Measurements from ENCODE around the gene WDFY4.

The WDFY4 gene

DNA sequence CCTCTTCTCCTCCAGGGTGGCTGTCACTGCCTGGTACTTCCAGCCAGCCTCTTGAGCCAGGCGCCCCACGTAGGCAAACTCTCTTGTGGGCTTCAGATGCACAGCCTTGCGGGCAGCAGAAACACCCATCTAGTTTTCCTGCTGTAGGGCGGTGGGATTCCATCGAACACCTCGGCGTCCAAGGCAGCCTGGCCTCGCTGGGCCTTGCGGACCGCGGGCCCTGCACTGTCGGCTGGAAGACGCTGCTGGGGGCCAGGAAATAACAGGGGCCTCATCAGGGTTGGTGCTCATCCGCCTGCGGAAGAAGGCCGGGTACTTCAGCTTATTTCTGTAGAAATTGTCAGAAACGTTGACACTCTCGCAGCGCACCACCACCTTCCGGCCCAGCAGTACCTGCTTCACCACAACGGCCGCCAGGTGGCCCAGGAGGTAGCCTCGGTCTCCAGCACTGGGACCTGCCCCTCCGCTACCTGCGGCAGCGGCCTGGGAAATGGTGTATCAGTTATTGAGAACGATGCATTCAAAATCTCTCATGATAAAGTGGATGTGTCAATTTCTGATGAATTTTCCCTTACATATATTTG is 61.1 kb downstream of the WDFY4 start:
- no peak for DNase-seq (ENCODE audit: low read depth in 2 of 2)

GRCh38 chr10:48748573-48748972 is 63.9 kb downstream of the WDFY4 start:
- DNase-seq (ENCODE audit: low read depth in 2 of 2): no peak

DNA sequence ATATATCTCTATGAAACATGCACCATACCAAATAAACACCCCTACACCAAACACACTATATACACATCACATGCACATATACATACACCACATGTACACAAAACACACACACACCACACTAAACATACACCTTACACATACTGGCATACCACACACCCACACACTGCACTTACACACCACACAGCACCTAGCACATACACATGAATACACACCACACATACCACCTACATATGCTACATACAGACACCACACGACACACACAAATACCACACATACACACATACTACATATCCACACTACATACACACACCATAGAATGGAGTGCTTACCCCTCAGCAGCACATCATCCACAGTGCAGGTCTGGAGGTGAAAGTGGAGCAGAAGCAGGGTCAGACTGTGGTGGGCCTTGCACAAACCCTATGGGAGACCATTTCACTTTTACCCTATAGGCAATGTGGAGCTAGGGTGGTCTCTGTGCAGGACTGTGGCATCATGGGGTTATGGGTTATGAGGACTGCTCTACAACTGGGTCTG is 64.6 kb downstream of the WDFY4 start:
- DNase-seq (ENCODE audit: low read depth in 2 of 2): no peak

GRCh38 chr10:48750019-48750418 is 65.3 kb downstream of the WDFY4 start:
- no peak for DNase-seq (ENCODE audit: low read depth in 2 of 2)

GRCh38 chr10:48750991-48751390 is 66.3 kb downstream of the WDFY4 start:
- no peak for DNase-seq (ENCODE audit: low read depth in 2 of 2)

- DNase-seq (ENCODE audit: low read depth in 2 of 2): no peak
Observed at GRCh38 chr10:48751730-48752129, 67.1 kb downstream of the WDFY4 start.

GRCh38 chr10:48758411-48758810 is 73.7 kb downstream of the WDFY4 start:
- DNase-seq (ENCODE audit: low read depth in 2 of 2): no peak

- DNase-seq (ENCODE audit: low read depth in 2 of 2): no peak
Observed at GRCh38 chr10:48759113-48759901, 74.6 kb downstream of the WDFY4 start.

DNA sequence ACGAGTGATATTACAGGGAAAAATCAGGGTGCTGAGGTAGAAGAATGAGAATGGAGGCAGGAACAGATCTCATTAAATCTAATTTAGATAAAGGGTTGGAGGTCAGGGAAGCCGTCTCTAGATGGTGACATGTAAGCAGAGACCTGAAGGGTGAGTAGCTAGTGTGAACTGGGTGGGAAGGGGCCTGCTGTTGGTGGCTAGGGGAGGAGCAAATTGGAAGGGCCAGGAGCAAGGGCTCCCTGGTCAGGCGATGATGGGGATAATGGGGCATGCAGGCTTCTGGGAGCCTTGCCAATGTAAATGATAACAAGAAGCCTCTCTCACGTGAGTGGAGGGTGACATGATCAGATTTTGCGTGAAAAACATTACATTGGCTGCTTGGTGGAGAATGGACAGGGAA is 76.3 kb downstream of the WDFY4 start:
- no peak for DNase-seq (ENCODE audit: low read depth in 2 of 2)

- DNase-seq (ENCODE audit: low read depth in 2 of 2): no peak
Observed at GRCh38 chr10:48762064-48763042, 77.7 kb downstream of the WDFY4 start.

DNA sequence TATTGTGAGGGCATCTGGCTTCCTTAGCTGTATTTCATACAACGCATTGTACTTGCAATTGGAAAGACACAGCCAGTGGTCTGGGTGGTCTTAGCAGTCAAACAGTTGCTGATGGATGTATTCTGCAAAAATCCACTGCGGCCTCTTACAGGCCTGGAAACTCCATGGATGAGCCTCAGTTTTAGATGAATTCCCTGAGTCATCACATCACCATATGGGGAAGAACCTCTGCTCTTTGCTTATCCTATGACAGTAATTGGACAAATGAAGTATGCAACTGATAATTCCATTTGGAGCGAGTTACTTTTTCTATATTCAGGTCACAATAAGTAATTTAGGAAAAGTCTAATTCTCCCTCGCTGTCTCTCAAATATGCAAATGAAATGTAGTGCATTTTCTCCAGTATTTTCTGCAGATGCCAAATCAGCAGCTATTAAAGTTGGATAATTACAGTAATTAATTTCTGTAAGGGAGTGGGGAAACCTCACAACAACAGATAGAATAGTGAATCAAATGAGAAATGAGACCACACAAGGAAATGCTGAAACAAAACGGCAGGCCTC is 78.8 kb downstream of the WDFY4 start:
- no peak for DNase-seq (ENCODE audit: low read depth in 2 of 2)

DNA sequence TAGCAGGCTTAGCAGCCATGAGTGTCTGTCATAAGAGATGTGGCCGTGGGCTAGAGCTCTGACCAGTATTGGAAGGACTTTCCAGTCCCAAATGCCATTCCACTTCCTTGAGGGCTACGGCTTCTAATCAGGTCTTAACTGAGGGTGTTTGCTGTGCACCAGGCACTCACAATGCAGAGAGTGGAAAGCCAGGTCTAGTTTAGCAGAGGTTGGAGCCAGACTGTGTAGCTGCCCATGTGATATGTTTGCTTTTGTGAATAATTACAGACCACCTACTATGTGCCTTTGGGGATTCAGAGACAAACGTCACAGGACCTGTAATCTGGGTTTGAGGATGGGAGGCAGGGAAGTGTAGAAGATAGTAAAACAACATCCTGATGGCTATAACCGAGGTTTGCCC is 79.8 kb downstream of the WDFY4 start:
- DNase-seq (ENCODE audit: low read depth in 2 of 2): no peak

GRCh38 chr10:48765039-48765438 is 80.4 kb downstream of the WDFY4 start:
- no peak for DNase-seq (ENCODE audit: low read depth in 2 of 2)

DNA sequence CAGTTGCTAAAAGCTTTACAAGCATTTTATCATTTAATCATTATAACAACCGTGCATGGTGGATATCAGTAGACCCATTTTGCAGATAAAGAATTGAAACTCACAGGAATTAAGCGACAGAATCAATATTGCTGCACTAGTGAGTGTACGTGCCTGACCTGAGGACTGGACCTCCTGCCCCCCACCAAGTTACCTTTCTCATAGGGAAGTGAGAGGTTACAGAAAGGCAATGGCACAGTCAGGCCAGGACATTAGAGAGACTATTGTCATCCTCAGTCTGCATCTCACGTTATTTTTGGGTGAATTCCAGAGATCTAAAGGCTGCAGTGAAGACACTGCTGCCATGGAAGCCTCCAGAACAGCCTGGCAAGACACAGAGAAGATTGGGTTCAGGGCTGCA is 80.9 kb downstream of the WDFY4 start:
- no peak for DNase-seq (ENCODE audit: low read depth in 2 of 2)

GRCh38 chr10:48767373-48768143 is 82.9 kb downstream of the WDFY4 start:
- no peak for DNase-seq (ENCODE audit: low read depth in 2 of 2)

DNA sequence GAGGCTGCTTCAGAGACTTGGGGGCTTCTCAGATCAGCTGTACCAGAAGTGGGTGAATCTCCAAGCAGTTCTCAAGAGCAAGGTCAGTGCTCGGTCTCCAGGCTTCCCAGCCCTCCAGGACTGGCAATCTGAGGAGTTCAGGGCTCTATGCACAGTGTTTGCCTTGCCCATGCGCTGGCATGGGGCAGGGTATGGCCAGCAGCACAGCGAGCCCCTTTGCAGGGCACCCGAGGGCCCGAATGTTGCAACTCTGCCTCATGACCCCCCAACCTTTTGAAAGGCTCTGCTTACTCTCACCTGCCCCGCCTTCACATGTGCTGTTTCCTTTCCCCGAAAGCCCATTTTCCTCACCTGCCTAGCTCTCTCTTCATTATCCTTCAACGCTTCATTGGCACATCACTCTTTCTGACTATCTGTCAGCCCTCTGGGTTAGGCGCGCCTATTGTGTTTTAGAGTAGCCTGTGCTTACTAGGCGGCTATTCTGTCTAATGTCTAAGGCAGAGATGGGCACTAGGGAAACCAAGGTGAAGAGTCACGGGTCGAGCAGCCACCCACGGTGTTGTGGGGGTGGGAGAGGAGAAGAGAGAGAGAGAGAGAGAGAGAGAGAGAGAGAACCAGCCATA is 83.6 kb downstream of the WDFY4 start:
- no peak for DNase-seq (ENCODE audit: low read depth in 2 of 2)

DNA sequence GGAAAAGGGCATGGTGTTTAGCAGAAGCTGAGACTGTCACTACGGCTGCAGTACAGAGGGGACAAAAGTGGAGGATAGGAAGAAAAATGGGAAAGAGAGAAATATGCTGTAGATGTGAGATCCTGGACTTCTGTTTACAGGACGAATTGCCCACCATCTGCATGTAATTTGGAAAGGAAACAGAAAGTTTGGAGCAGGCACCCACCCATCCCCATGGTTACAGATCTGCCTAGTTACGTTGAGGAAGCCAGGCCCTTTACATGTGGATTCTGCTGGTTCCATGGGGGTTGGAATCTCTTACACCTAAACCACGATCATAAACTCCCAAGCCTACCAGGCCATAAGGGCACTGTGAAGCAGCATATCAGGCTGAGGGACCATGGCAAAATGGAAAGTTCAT is 84.3 kb downstream of the WDFY4 start:
- DNase-seq (ENCODE audit: low read depth in 2 of 2): no peak

DNA sequence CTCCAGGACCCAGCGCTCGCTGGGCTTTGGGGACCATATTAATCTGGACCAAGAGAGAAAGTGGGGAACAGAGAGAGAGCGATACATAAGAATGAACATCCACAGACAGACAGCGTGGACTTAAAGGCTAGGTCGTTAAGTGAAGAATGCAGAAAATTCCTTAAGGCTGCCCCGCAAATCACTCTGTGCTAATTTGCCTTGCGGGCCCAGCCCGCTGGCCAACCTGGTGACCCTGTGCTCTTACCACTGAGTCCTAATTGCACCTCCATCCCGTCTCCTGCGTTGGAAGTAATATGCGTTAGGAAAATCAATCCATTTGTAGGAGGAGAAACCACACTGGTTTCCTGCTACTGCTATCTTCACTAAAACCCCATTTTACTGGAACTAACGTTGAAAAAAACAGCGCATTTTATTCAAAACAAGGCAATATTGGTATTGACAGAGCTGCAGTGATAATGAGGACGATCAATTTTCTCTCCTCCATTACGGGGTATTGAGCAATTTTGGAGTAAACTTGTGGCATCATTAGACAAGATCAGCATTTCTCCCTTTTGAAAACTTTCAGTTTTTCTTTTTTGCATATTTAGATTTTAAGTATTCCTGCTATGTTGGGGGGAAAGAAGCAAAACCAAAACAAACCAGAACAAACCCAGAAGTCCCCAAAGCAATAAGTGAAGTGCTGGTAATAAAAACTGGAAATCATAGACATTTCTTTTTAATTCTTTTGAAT is 85.2 kb downstream of the WDFY4 start:
- DNase-seq (ENCODE audit: low read depth in 2 of 2): no peak

DNA sequence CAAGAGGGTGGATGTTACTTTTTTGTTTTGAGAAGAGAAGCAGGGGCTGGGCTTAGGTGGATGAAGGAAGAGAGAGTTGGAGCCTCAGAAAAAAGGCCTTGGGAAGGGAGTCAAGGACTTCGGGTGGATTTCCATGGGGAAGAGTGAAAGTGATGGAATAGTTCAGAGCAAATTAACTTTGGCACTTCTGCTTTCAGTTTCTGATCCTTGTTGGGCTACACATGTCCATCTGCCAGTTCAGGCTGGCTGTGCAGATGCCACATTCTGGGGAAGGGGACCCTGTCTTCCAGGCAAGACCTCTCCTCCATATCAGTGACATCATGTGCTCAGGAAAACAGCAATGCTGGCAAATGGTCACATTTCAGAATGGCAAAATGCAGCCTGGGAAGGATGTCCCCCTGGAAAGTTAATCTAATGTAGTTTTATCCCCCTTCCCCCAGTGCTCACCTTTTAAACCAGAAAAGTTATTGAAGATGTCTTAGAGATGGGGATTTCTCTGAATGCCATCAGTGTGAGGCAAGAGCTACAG is 86.0 kb downstream of the WDFY4 start:
- DNase-seq (ENCODE audit: low read depth in 2 of 2): no peak

- no peak for DNase-seq (ENCODE audit: low read depth in 2 of 2)
Observed at GRCh38 chr10:48771234-48771633, 86.6 kb downstream of the WDFY4 start.

All from stimulated activated CD4-positive, alpha-beta T cell treated with anti-CD3 and anti-CD28 coated beads, Interleukin-1b, Interleukin-23, amount 100 ng/mL, for 4 hours (primary cell).